ENCODE measurements around the gene ANO7.
"Not testable (repeated sequence)": the region's sequence is repeated elsewhere in the genome, so short reads cannot be mapped to it uniquely, and the experiment has no call there.

ANO7 gene

GRCh38 chr2:241190291-241190981 is 2.0 kb downstream of the ANO7 start:
- H3K4me3 ChIP-seq (ENCODE audit: low read depth, low read length), result no peak overlapping the region
- TF ChIP-seq CTCF (IDR thresholded peaks at IDR 0.05; ENCODE audit: borderline replicate concordance, insufficient read depth, low read depth, low read length), result 0 out of 2 replicates have a peak, but pooled peaks have one; percentile 12

- no peak overlapping the region for H3K4me3 ChIP-seq (ENCODE audit: low read depth, low read length)
- no peak for TF ChIP-seq CTCF (IDR thresholded peaks at IDR 0.05; ENCODE audit: borderline replicate concordance, insufficient read depth, low read depth, low read length)
These were observed 2.6 kb downstream of the ANO7 start for GRCh38 chr2:241191081-241191480.

- no peak overlapping the region for H3K4me3 ChIP-seq (ENCODE audit: low read depth, low read length)
- TF ChIP-seq CTCF (IDR thresholded peaks at IDR 0.05; ENCODE audit: borderline replicate concordance, insufficient read depth, low read depth, low read length), result no peak
These were observed 4.8 kb downstream of the ANO7 start for GRCh38 chr2:241193271-241193670.

- no peak for TF ChIP-seq CTCF (IDR thresholded peaks at IDR 0.05; ENCODE audit: borderline replicate concordance, insufficient read depth, low read depth, low read length)
- no peak overlapping the region for H3K4me3 ChIP-seq (ENCODE audit: low read depth, low read length)
These were observed 6.3 kb downstream of the ANO7 start for GRCh38 chr2:241194811-241195210.

GRCh38 chr2:241195506-241196130 is 7.1 kb downstream of the ANO7 start:
- no peak for TF ChIP-seq CTCF (IDR thresholded peaks at IDR 0.05; ENCODE audit: borderline replicate concordance, insufficient read depth, low read depth, low read length)
- no peak overlapping the region for H3K4me3 ChIP-seq (ENCODE audit: low read depth, low read length)

GRCh38 chr2:241197246-241197645 is 8.8 kb downstream of the ANO7 start:
- H3K4me3 ChIP-seq (ENCODE audit: low read depth, low read length), result not testable (repeated sequence)

GRCh38 chr2:241197947-241198346 is 9.5 kb downstream of the ANO7 start:
- TF ChIP-seq CTCF (IDR thresholded peaks at IDR 0.05; ENCODE audit: borderline replicate concordance, insufficient read depth, low read depth, low read length), result no peak
- no peak overlapping the region for H3K4me3 ChIP-seq (ENCODE audit: low read depth, low read length)
